ENCODE data around the gene KCTD1.

Gene KCTD1

DNA sequence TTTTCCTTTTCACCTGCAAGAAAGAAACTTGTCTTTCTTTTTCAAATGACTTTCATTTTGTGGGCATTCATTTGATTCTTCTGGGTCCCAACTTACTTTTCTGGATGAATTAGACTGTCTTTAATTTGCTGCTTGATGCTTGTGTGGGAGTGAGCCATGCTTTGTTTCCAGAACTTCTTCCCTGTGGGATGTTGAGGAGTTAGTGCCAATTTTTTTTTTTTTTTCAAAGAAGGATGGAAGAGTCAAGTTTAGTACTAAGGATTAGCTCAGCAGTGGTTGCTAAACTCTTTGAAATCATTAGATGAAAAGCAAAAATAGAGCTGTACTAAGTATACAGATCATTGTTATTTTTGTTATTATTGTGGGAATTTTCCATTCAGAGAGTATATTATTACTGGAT, 17.2 kb upstream of the KCTD1 start:
- no peaks in the 10 kb centered on the region for H3K27me3 ChIP-seq (ENCODE audit: low read depth, low read length)
- no peak overlapping the region for H3K4me3 ChIP-seq (ENCODE audit: low read depth in 1 of 2, low read length in 2 of 2)
- H3K9me3 ChIP-seq (ENCODE audit: control insufficient read depth in 1 of 2, low read length in 2 of 2): peaks cover 0 to 6% of the 10 kb centered on the region in 2 donors
- no peaks in the 10 kb centered on the region for H3K4me1 ChIP-seq (ENCODE audit: control insufficient read depth in 1 of 2, insufficient read depth in 2 of 2, low read length in 2 of 2)
- H3K27ac ChIP-seq (ENCODE audit: low read length): no peak overlapping the region
- no peaks in the 10 kb centered on the region for H3K36me3 ChIP-seq (ENCODE audit: control insufficient read depth in 1 of 2, insufficient read depth in 2 of 2, low read length in 2 of 2)

DNA sequence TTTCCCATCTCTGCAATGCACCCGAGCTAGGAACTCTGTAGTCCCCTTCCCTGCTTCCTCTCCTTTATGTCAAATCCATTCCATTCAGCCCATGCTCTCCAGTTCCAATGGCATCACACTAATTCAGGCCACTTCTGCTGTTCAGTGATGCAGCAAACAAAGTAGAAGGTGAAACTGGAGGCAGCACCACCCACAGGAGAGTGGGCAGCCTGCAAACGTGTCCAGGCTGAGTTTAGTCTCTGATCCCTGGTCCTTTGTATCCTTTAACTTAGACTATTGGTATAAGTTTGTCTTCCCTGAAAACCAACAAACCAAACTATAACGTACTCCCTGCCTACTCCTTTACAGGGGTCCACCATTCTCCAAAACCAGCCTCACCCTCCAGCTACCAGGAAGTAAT, 14.7 kb upstream of the KCTD1 start:
- H3K27me3 ChIP-seq (ENCODE audit: low read depth, low read length): no peaks in the 10 kb centered on the region
- H3K9me3 ChIP-seq (ENCODE audit: control insufficient read depth in 1 of 2, low read length in 2 of 2): peaks cover 0 to 6% of the 10 kb centered on the region in 2 donors
- no peaks in the 10 kb centered on the region for H3K4me1 ChIP-seq (ENCODE audit: control insufficient read depth in 1 of 2, insufficient read depth in 2 of 2, low read length in 2 of 2)
- no peak overlapping the region for H3K27ac ChIP-seq (ENCODE audit: low read length)
- H3K36me3 ChIP-seq (ENCODE audit: control insufficient read depth in 1 of 2, insufficient read depth in 2 of 2, low read length in 2 of 2): no peaks in the 10 kb centered on the region
- H3K4me3 ChIP-seq (ENCODE audit: low read depth in 1 of 2, low read length in 2 of 2): no peak overlapping the region

DNA sequence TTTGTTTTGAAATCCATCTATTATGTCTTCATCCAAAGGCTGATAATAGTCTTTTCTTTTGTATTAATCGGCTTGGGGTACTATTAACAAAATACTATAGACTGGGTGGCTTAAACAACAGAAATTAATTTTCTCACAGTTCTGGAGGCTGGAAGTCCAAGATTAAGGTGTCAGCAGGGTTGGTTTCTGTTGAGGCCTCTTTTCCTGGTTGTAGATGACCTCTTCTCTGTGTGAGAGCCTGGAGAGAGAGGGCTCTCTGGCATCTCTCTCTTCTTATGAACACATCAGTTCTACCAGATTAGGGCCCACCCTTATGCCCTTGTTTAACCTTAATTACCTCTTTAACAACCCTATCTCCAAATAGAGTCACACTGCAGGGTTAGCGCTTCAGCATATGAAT, 14.2 kb upstream of the KCTD1 start:
- no peak overlapping the region for H3K4me3 ChIP-seq (ENCODE audit: low read depth in 1 of 2, low read length in 2 of 2)
- H3K36me3 ChIP-seq (ENCODE audit: control insufficient read depth in 1 of 2, insufficient read depth in 2 of 2, low read length in 2 of 2): no peaks in the 10 kb centered on the region
- H3K9me3 ChIP-seq (ENCODE audit: control insufficient read depth in 1 of 2, low read length in 2 of 2): peaks cover 0 to 6% of the 10 kb centered on the region in 2 donors
- no peaks in the 10 kb centered on the region for H3K27me3 ChIP-seq (ENCODE audit: low read depth, low read length)
- H3K27ac ChIP-seq (ENCODE audit: low read length): no peak overlapping the region
- H3K4me1 ChIP-seq (ENCODE audit: control insufficient read depth in 1 of 2, insufficient read depth in 2 of 2, low read length in 2 of 2): no peaks in the 10 kb centered on the region

DNA sequence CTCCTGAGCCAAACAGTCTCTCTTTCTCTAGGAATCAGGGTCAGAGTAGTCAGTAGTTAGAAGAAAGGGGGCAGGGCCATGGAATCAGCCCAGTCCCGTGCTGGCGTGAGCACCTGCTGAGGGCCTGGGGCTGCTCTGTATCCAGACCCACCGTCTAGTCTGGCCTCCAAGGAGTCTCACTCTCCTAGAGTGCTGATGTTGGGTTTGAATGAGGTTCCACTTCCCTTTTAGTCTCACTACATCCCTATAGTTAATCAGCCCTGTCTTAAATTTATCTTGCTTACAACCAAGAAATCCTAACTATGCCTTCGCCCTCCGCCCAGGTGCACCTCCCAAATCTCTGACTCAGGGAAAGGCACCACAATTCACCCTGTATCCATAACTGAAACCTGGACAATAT, 13.4 kb upstream of the KCTD1 start:
- no peak overlapping the region for H3K27ac ChIP-seq (ENCODE audit: low read length)
- H3K36me3 ChIP-seq (ENCODE audit: control insufficient read depth in 1 of 2, insufficient read depth in 2 of 2, low read length in 2 of 2): no peaks in the 10 kb centered on the region
- H3K9me3 ChIP-seq (ENCODE audit: control insufficient read depth in 1 of 2, low read length in 2 of 2): peaks cover 0 to 6% of the 10 kb centered on the region in 2 donors
- no peaks in the 10 kb centered on the region for H3K4me1 ChIP-seq (ENCODE audit: control insufficient read depth in 1 of 2, insufficient read depth in 2 of 2, low read length in 2 of 2)
- no peaks in the 10 kb centered on the region for H3K27me3 ChIP-seq (ENCODE audit: low read depth, low read length)
- H3K4me3 ChIP-seq (ENCODE audit: low read depth in 1 of 2, low read length in 2 of 2): no peak overlapping the region

DNA sequence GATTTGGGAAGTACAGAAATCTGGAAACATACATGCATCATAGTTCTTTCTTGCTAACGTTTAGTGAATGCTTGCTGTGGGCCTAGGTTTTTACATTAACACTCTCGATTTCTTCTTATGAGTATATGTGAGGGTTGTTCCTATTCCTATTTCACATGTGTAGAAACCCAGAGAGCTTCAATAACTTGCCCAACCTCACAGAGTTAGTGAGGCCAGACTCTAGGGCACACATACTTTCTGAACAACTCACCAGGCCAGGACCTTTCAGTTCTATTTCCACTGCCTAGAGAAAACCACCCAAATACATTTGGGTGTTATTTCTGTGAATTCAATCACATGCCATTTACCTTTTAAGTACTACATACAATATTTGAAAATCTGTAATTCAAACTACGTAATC, 8.2 kb upstream of the KCTD1 start:
- Histone ChIP-seq H3K27me3 (ENCODE audit: low read depth, low read length) (peaks cover 8% of the 10 kb centered on the region), H3K9me3 (ENCODE audit: control insufficient read depth in 1 of 2, low read length in 2 of 2) (no peaks in the 10 kb centered on the region), H3K4me1 (ENCODE audit: control insufficient read depth in 1 of 2, insufficient read depth in 2 of 2, low read length in 2 of 2) (no peaks in the 10 kb centered on the region), H3K36me3 (ENCODE audit: control insufficient read depth in 1 of 2, insufficient read depth in 2 of 2, low read length in 2 of 2) (no peaks in the 10 kb centered on the region), H3K27ac (ENCODE audit: low read length) (no peak overlapping the region), H3K4me3 (ENCODE audit: low read depth in 1 of 2, low read length in 2 of 2) (no peak overlapping the region)

DNA sequence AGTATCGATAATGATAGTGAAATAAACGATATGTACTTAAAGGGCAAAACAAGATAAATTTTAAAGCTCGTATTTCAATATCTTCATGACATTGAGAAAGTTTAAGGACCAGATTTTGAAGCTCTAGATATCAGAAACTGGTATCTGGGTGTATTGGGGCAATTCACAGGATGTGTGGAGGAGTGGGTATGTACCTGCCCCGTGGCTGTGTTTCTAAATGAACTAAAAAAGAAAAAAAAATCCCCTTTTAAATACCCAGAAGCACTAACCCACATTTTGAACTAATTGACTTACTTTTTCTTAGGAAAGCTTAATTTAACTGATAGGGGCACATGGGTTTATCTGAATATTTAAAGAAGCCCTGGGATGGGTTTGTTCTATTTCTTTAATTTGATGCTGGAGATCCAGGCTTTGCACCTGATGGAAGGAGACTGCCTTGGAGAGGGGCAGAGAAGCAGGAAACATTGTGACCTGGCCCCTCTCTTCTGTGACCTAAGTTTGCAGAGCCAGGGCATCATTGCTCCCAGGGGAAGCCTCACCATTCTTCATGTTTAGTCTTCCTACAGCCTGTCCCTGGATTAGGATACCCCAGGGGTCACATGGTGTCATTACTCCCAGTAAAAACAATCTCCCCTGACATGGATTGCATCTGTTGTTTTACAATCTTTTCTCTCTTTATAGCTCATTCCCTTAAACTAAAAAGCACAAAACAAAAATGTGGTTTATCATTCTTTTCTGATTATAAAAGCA, 7.6 kb upstream of the KCTD1 start:
- H3K4me3 ChIP-seq (ENCODE audit: low read depth in 1 of 2, low read length in 2 of 2): no peak overlapping the region
- no peak overlapping the region for H3K27ac ChIP-seq (ENCODE audit: low read length)
- peaks cover 0 to 2% of the 10 kb centered on the region in 2 donors for H3K4me1 ChIP-seq (ENCODE audit: control insufficient read depth in 1 of 2, insufficient read depth in 2 of 2, low read length in 2 of 2)
- H3K27me3 ChIP-seq (ENCODE audit: low read depth, low read length): peaks cover 8% of the 10 kb centered on the region
- H3K9me3 ChIP-seq (ENCODE audit: control insufficient read depth in 1 of 2, low read length in 2 of 2): no peaks in the 10 kb centered on the region
- H3K36me3 ChIP-seq (ENCODE audit: control insufficient read depth in 1 of 2, insufficient read depth in 2 of 2, low read length in 2 of 2): no peaks in the 10 kb centered on the region

DNA sequence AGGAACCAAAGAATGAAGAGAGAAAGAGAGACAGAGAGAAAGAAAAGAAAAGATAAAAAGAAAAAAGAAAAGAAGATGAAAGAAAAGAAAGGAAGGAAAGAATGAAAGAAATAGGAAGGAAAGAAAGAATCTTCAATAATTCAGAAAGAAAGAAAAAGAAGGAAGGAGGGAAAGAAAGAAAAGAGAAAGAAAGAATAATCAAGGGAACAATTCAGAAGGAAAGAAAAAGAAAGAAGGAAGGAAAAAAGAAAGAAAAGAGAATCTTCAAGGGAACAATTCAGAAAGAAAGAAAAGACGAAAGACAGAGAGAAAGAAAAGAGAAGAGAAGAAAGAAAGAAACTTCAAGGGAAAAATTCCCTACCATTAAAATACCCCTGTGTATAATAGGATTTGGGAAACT, 5.6 kb upstream of the KCTD1 start:
- H3K27me3 ChIP-seq (ENCODE audit: low read depth, low read length): peaks cover 8% of the 10 kb centered on the region
- H3K4me3 ChIP-seq (ENCODE audit: low read depth in 1 of 2, low read length in 2 of 2): no peak overlapping the region
- H3K4me1 ChIP-seq (ENCODE audit: control insufficient read depth in 1 of 2, insufficient read depth in 2 of 2, low read length in 2 of 2): peaks cover 0 to 21% of the 10 kb centered on the region in 2 donors
- no peaks in the 10 kb centered on the region for H3K36me3 ChIP-seq (ENCODE audit: control insufficient read depth in 1 of 2, insufficient read depth in 2 of 2, low read length in 2 of 2)
- no peaks in the 10 kb centered on the region for H3K9me3 ChIP-seq (ENCODE audit: control insufficient read depth in 1 of 2, low read length in 2 of 2)
- H3K27ac ChIP-seq (ENCODE audit: low read length): no peak overlapping the region

DNA sequence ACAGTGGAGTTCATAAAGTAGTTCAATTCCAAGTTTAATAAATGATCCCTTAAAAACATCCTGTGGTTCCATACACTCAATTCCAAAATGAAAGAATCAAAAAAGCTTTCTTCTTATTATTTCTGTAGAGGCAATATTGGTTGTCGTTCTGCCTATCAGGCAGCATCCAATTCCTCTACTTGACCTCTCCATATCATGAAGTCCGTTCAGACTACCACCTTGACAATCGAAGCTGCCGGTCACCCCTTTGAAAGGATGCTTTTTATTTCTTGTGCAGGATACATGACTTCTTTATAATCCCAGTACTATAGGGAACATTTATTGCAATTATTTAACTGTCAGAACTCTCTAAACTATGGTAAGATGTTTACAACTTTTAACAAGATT, 3.3 kb upstream of the KCTD1 start:
- H3K27ac ChIP-seq (ENCODE audit: low read length): no peak overlapping the region
- H3K4me1 ChIP-seq (ENCODE audit: control insufficient read depth in 1 of 2, insufficient read depth in 2 of 2, low read length in 2 of 2): peaks cover 0 to 28% of the 10 kb centered on the region in 2 donors
- H3K4me3 ChIP-seq (ENCODE audit: low read depth in 1 of 2, low read length in 2 of 2): no peak overlapping the region
- no peaks in the 10 kb centered on the region for H3K9me3 ChIP-seq (ENCODE audit: control insufficient read depth in 1 of 2, low read length in 2 of 2)
- peaks cover 8% of the 10 kb centered on the region for H3K27me3 ChIP-seq (ENCODE audit: low read depth, low read length)
- no peaks in the 10 kb centered on the region for H3K36me3 ChIP-seq (ENCODE audit: control insufficient read depth in 1 of 2, insufficient read depth in 2 of 2, low read length in 2 of 2)

DNA sequence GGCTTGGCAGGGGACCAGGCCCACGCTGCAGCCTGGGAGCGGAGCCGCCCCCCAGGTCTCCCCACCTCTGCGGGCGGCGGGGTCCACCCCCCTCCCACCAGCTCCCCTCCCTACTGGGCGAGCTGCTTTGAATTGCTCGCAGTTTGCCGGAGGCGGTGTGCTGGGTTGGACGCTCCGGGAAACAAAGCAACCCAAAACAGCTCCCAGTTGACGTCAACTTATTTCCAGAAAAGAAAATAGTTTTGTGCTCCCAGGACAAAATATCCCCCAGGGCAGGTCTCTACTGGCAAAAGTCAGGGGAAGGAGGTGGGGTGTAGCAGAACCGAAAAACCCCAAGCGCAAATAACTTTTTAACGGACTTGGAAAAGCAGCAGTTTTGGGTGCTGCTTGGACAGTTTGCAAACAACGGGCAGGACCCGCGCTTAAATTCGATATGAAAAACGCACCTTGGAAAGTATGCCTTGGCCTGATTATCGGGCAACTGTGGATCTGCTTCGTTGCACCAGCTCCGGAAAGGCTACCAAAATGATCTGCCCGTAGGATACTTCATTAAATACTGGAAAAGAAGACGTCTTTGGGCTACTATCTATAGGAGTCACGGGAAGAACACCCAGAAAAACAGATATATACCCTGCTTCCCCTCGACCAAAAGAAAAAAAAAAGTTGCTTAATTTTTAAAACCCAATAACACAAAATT, 2.8 kb upstream of the KCTD1 start:
- H3K4me1 ChIP-seq (ENCODE audit: control insufficient read depth in 1 of 2, insufficient read depth in 2 of 2, low read length in 2 of 2): peaks cover 0 to 28% of the 10 kb centered on the region in 2 donors
- H3K27ac ChIP-seq (ENCODE audit: low read length): no peak overlapping the region
- peak overlapping the region; percentile 27 to 81 for H3K4me3 ChIP-seq (ENCODE audit: low read depth in 1 of 2, low read length in 2 of 2)
- peaks cover 8% of the 10 kb centered on the region for H3K27me3 ChIP-seq (ENCODE audit: low read depth, low read length)
- no peaks in the 10 kb centered on the region for H3K9me3 ChIP-seq (ENCODE audit: control insufficient read depth in 1 of 2, low read length in 2 of 2)
- H3K36me3 ChIP-seq (ENCODE audit: control insufficient read depth in 1 of 2, insufficient read depth in 2 of 2, low read length in 2 of 2): no peaks in the 10 kb centered on the region

DNA sequence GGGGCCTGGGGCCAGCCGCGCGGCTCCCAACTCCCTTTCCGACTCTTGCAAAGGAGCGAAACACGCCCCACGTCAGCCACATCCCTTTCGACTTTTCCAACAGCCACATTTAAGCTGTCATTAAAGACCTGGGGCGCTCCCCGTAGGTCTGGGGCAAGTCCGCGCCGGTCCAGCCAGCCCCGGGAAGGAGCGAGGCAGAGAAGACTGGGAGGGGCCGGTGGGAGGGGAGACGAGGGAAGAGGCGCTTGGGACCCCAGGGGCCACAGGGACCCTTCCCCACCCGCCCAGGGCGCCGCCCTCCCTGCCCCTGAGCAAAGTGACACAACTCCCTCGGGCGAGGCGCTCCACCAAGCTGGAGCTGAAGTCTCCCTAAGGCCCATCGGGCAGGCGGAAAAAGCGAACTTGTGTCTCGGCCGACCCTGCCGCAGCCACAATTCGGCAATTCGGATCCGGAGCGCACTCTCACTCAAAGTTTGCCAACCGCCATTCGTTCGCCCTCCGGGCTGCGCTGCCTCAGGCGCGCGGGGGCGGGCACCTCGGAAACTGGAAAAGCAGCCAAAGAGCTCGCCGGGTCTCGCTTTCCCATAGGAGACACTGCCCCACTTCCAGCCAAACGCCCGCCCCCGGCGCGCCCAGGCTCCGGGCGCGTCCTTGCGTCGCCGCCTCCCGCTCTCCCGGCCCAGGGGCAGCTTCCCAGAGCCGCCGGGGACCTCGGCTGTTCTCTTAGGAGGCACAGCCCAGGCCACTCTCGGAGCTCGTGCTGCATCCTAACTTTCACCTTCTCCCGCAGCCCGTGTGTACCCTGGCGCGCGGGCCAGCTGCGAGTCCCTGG, 1.1 kb upstream of the KCTD1 start:
- Histone ChIP-seq H3K27ac (ENCODE audit: low read length) (no peak overlapping the region), H3K4me1 (ENCODE audit: control insufficient read depth in 1 of 2, insufficient read depth in 2 of 2, low read length in 2 of 2) (peaks cover 0 to 28% of the 10 kb centered on the region in 2 donors), H3K9me3 (ENCODE audit: control insufficient read depth in 1 of 2, low read length in 2 of 2) (no peaks in the 10 kb centered on the region), H3K36me3 (ENCODE audit: control insufficient read depth in 1 of 2, insufficient read depth in 2 of 2, low read length in 2 of 2) (no peaks in the 10 kb centered on the region), H3K4me3 (ENCODE audit: low read depth in 1 of 2, low read length in 2 of 2) (peak overlapping the region; percentile 55 to 81), H3K27me3 (ENCODE audit: low read depth, low read length) (peaks cover 8% of the 10 kb centered on the region)

DNA sequence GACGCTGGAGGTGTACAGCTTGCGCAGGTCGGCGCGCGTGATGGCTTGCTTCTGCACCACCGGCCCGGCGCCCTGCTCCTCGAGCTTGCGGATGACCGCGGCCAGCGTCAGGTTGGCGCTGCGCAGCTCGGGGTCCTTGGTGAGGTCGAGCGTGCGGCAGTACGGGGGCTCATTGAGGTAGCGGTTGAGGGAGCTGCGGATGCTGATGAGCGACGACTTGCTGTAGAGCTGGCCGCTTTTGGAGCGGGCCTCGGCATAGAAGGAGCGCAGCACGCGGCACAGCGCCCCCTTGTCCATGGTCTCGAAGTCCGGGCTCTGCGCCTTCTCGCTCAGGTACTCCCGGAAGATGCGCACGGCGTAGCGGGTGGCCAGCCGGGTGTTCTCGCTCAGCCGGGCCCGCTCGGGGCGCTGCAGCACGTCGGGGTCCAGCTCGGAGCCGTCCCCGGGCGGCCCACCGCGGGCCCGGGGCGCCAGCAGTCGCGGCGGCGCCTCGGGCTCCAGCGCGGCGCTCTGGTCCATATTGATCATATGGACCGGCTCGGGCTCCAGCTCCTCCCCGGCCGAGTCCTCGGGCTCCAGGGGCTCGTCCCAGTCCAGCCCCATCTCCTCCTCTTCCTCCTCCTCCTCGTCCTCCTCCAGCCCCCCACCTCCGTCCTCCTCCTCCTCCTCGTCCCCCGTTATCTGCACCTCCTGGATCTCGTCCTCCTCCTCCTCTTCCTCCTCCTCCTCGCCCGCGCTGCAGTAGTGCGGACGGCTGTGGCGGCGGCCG, 523 bp downstream of the KCTD1 start:
- H3K4me3 ChIP-seq (ENCODE audit: low read depth in 1 of 2, low read length in 2 of 2): peak overlapping the region; percentile 63 to 81
- H3K27me3 ChIP-seq (ENCODE audit: low read depth, low read length): peaks cover 8% of the 10 kb centered on the region
- H3K27ac ChIP-seq (ENCODE audit: low read length): no peak overlapping the region
- peaks cover 0 to 28% of the 10 kb centered on the region in 2 donors for H3K4me1 ChIP-seq (ENCODE audit: control insufficient read depth in 1 of 2, insufficient read depth in 2 of 2, low read length in 2 of 2)
- no peaks in the 10 kb centered on the region for H3K36me3 ChIP-seq (ENCODE audit: control insufficient read depth in 1 of 2, insufficient read depth in 2 of 2, low read length in 2 of 2)
- H3K9me3 ChIP-seq (ENCODE audit: control insufficient read depth in 1 of 2, low read length in 2 of 2): no peaks in the 10 kb centered on the region

All from muscle layer of duodenum (tissue), 2 donors.